Activated T-cell treated with anti-CD3 and anti-CD28 coated beads, Interleukin-2, amount 50 U/mL, for 4 hours (primary cell): ENCODE results near the gene CLMP. TPM values are rescaled to one million over a fixed set of nuclear protein-coding genes. Genes with fewer than 3 reads are reported as not detected.

Experiments
- ATAC-seq, 2 donors: fragments of 200-7000 bp; cut with Tn5 transposase; one replicate each; pipeline ENCODE4 v1.10.0; 2021
- DNase-seq: peaks from one replicate; pipeline ENCODE4 v3.0.0-alpha.2; 2020
- H3K27me3 Mint-ChIP-seq: one replicate; pipeline ENCODE4 v1.8.0; 2021; ENCODE audit warnings: low read depth, mixed read lengths
- H3K36me3 Mint-ChIP-seq: one replicate; pipeline ENCODE4 v1.8.0; 2022; ENCODE audit warnings: mixed read lengths; ENCODE audit not compliant: insufficient read depth
- H3K4me1 Mint-ChIP-seq: one replicate; pipeline ENCODE4 v1.8.0; 2021; ENCODE audit warnings: low read depth, mixed read lengths
- H3K4me3 Mint-ChIP-seq: one replicate; pipeline ENCODE4 v1.8.0; 2021; ENCODE audit warnings: mild to moderate bottlenecking, moderate library complexity, mixed read lengths
- H3K9me3 Mint-ChIP-seq: one replicate; pipeline ENCODE4 v1.8.0; 2021; ENCODE audit warnings: mixed read lengths
- total RNA-seq, 3 donors: library from RNA; stranded (reverse); gene quantifications; one replicate each; pipeline ENCODE4 v1.2.1, GENCODE V29; 2021

The CLMP gene
- total RNA-seq, 3 donors from 2014 or later: 0.11 to 0.25 (median 0.11) TPM

- Mint-ChIP-seq H3K9me3 (no peaks in the 10 kb centered on the region), H3K4me3 (no peak overlapping the region), H3K27me3 (peaks cover 9% of the 10 kb centered on the region), H3K36me3 (no peaks in the 10 kb centered on the region), H3K4me1 (peaks cover 12% of the 10 kb centered on the region)
- ATAC-seq (no peak), DNase-seq (no peak)
These were observed 33.6 kb upstream of the CLMP start for GRCh38 chr11:123228496-123229163.

- H3K4me1 Mint-ChIP-seq: peaks cover 5% of the 10 kb centered on the region
- no peaks in the 10 kb centered on the region for H3K36me3 Mint-ChIP-seq
- ATAC-seq (no peak), DNase-seq (no peak)
- peaks cover 1% of the 10 kb centered on the region for H3K9me3 Mint-ChIP-seq
- H3K4me3 Mint-ChIP-seq: no peak overlapping the region
- peaks cover 12% of the 10 kb centered on the region for H3K27me3 Mint-ChIP-seq
These were observed 32.9 kb upstream of the CLMP start for GRCh38 chr11:123227763-123228495.

GRCh38 chr11:123221584-123221983 lies 26.5 kb upstream of the CLMP start:
- ATAC-seq (no peak), DNase-seq (no peak)
- peaks cover 5% of the 10 kb centered on the region for H3K36me3 Mint-ChIP-seq
- no peaks in the 10 kb centered on the region for H3K4me1 Mint-ChIP-seq
- H3K9me3 Mint-ChIP-seq: peaks cover 19% of the 10 kb centered on the region
- no peak overlapping the region for H3K4me3 Mint-ChIP-seq
- H3K27me3 Mint-ChIP-seq: peaks cover 26% of the 10 kb centered on the region

- DNase-seq: no peak
- Mint-ChIP-seq H3K4me3 (no peak overlapping the region), H3K27me3 (peaks cover 27% of the 10 kb centered on the region), H3K4me1 (no peaks in the 10 kb centered on the region), H3K36me3 (peaks cover 5% of the 10 kb centered on the region), H3K9me3 (peaks cover 19% of the 10 kb centered on the region)
- ATAC-seq: no peak
These were observed 26.1 kb upstream of the CLMP start for GRCh38 chr11:123221096-123221561.

GRCh38 chr11:123219066-123219690 lies 24.1 kb upstream of the CLMP start:
- ATAC-seq: no peak
- H3K36me3 Mint-ChIP-seq: peaks cover 5% of the 10 kb centered on the region
- no peaks in the 10 kb centered on the region for H3K4me1 Mint-ChIP-seq
- DNase-seq: no peak
- peaks cover 24% of the 10 kb centered on the region for H3K27me3 Mint-ChIP-seq
- H3K4me3 Mint-ChIP-seq: no peak overlapping the region
- H3K9me3 Mint-ChIP-seq: peaks cover 19% of the 10 kb centered on the region

GRCh38 chr11:123218451-123218850 lies 23.4 kb upstream of the CLMP start:
- no peaks in the 10 kb centered on the region for H3K4me1 Mint-ChIP-seq
- H3K27me3 Mint-ChIP-seq: peaks cover 27% of the 10 kb centered on the region
- H3K36me3 Mint-ChIP-seq: peaks cover 5% of the 10 kb centered on the region
- H3K9me3 Mint-ChIP-seq: peaks cover 19% of the 10 kb centered on the region
- no peak for DNase-seq
- no peak overlapping the region for H3K4me3 Mint-ChIP-seq
- ATAC-seq: no peak

GRCh38 chr11:123217897-123218296 lies 22.8 kb upstream of the CLMP start:
- Mint-ChIP-seq H3K36me3 (peaks cover 5% of the 10 kb centered on the region), H3K4me3 (no peak overlapping the region), H3K4me1 (no peaks in the 10 kb centered on the region), H3K9me3 (peaks cover 18% of the 10 kb centered on the region), H3K27me3 (peaks cover 25% of the 10 kb centered on the region)
- ATAC-seq (no peak), DNase-seq (no peak)

- Mint-ChIP-seq H3K4me1 (no peaks in the 10 kb centered on the region), H3K9me3 (peaks cover 1% of the 10 kb centered on the region), H3K36me3 (no peaks in the 10 kb centered on the region), H3K4me3 (no peak overlapping the region), H3K27me3 (peaks cover 25% of the 10 kb centered on the region)
- DNase-seq: no peak
- no peak for ATAC-seq
These were observed 21.2 kb upstream of the CLMP start for GRCh38 chr11:123216249-123216648.

GRCh38 chr11:123214940-123215339 lies 19.9 kb upstream of the CLMP start:
- Mint-ChIP-seq H3K36me3 (no peaks in the 10 kb centered on the region), H3K9me3 (no peaks in the 10 kb centered on the region), H3K4me3 (no peak overlapping the region), H3K4me1 (no peaks in the 10 kb centered on the region), H3K27me3 (peaks cover 26% of the 10 kb centered on the region)
- ATAC-seq (no peak), DNase-seq (no peak)

GRCh38 chr11:123214396-123214795 lies 19.3 kb upstream of the CLMP start:
- no peaks in the 10 kb centered on the region for H3K9me3 Mint-ChIP-seq
- H3K4me1 Mint-ChIP-seq: no peaks in the 10 kb centered on the region
- H3K4me3 Mint-ChIP-seq: no peak overlapping the region
- no peaks in the 10 kb centered on the region for H3K36me3 Mint-ChIP-seq
- H3K27me3 Mint-ChIP-seq: peaks cover 26% of the 10 kb centered on the region
- ATAC-seq (no peak), DNase-seq (no peak)

- DNase-seq (no peak), ATAC-seq (no peak)
- no peaks in the 10 kb centered on the region for H3K9me3 Mint-ChIP-seq
- no peaks in the 10 kb centered on the region for H3K4me1 Mint-ChIP-seq
- no peak overlapping the region for H3K4me3 Mint-ChIP-seq
- H3K27me3 Mint-ChIP-seq: peaks cover 29% of the 10 kb centered on the region
- H3K36me3 Mint-ChIP-seq: no peaks in the 10 kb centered on the region
These were observed 18.3 kb upstream of the CLMP start for GRCh38 chr11:123213307-123213771.

GRCh38 chr11:123212406-123212805 lies 17.4 kb upstream of the CLMP start:
- no peak for ATAC-seq
- no peak for DNase-seq
- no peaks in the 10 kb centered on the region for H3K9me3 Mint-ChIP-seq
- no peak overlapping the region for H3K4me3 Mint-ChIP-seq
- no peaks in the 10 kb centered on the region for H3K4me1 Mint-ChIP-seq
- peaks cover 24% of the 10 kb centered on the region for H3K27me3 Mint-ChIP-seq
- no peaks in the 10 kb centered on the region for H3K36me3 Mint-ChIP-seq

GRCh38 chr11:123211981-123212380 lies 16.9 kb upstream of the CLMP start:
- Mint-ChIP-seq H3K9me3 (no peaks in the 10 kb centered on the region), H3K4me3 (no peak overlapping the region), H3K27me3 (peaks cover 24% of the 10 kb centered on the region), H3K36me3 (no peaks in the 10 kb centered on the region), H3K4me1 (no peaks in the 10 kb centered on the region)
- DNase-seq: no peak
- ATAC-seq: no peak

GRCh38 chr11:123211149-123211852 lies 16.3 kb upstream of the CLMP start:
- ATAC-seq: no peak
- Mint-ChIP-seq H3K4me3 (no peak overlapping the region), H3K36me3 (no peaks in the 10 kb centered on the region), H3K4me1 (no peaks in the 10 kb centered on the region), H3K9me3 (no peaks in the 10 kb centered on the region), H3K27me3 (peaks cover 22% of the 10 kb centered on the region)
- no peak for DNase-seq
